GM10847 (cell line): ENCODE results near the gene MED8.

ENCODE experiments used
- POLR2A ChIP-seq: IDR thresholded peaks from 2 replicates; pipeline ENCODE4 v1.6.1; 2011; ENCODE audit not compliant: insufficient read length; ENCODE audit errors: extremely low read depth

Gene MED8

DNA sequence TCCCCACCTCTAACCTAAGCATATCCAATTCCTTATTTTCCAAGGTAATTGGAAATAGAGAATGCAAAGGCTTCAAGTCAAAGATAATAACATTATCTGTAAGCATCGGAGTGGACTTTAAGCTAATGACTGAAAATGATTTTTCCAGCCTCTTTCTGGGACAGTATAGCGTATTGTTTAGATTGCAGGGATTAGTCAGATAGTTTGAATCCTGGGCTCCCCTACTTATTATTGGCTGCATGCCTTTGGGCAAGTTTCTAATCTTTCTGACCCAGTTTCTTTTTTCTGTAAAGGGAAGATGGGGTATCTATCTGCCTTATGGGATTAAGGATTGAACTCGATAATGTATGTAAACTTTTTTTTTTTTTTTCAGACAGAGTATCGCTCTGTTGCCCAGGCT is 32.3 kb downstream of the MED8 start:
- TF ChIP-seq POLR2A: no peak

DNA sequence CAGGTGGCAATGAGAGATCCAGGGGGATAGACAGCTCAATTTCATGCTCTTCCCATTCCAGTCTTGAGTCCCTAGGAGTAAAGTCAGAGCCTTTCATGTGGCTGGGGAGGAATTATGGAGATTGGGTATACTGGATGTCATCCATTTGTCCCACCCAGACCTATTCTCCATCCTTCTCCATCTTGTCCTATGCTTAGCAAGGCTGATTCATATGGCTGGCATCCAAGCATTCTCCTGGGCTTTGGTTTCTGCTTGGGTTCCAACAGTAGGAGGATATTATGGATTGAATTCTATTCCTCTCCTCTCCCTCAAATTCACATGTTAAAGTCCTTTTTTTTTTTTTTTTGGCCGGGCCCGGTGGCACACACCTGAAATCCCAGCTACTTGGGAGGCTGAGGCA is 34.7 kb downstream of the MED8 start:
- TF ChIP-seq POLR2A: no peak

GRCh38 chr1:43354471-43354870 is 35.1 kb downstream of the MED8 start:
- no peak for TF ChIP-seq POLR2A

GRCh38 chr1:43352881-43353280 is 36.7 kb downstream of the MED8 start:
- TF ChIP-seq POLR2A: no peak

GRCh38 chr1:43352351-43352705 is 37.3 kb downstream of the MED8 start:
- TF ChIP-seq POLR2A: no peak

- TF ChIP-seq POLR2A: no peak
Measured at GRCh38 chr1:43351421-43352350, 37.9 kb downstream of the MED8 start.

- TF ChIP-seq POLR2A: no peak
Measured at GRCh38 chr1:43350976-43351375, 38.6 kb downstream of the MED8 start.

- no peak for TF ChIP-seq POLR2A
Measured at GRCh38 chr1:43349594-43350306, 39.9 kb downstream of the MED8 start.

GRCh38 chr1:43348809-43349593 is 40.6 kb downstream of the MED8 start:
- TF ChIP-seq POLR2A: peak; percentile 11

DNA sequence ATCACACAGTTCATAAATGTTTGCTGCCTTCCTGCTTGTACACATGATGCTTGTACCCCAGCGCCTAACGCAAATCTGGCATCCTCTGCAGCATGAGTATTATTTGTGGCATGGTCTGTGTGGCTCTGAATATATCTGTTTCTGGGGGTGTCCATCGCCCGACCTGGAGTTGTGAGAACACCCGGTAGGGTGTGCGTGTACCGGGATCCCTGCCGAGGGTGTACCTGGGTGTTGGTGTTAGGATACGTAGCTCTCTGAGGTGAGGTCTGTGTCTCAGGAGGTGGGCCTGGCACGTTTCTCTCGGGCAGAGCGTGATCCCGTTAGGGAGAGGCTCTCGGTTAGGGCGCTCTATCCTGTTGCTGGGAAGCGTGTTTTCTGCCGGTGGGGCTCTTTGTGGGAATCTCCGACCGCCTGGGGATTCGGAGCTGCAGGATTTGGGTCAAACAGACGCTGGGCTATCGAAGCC is 41.2 kb downstream of the MED8 start:
- no peak for TF ChIP-seq POLR2A

GRCh38 chr1:43346636-43347035 is 43.0 kb downstream of the MED8 start:
- TF ChIP-seq POLR2A: no peak

DNA sequence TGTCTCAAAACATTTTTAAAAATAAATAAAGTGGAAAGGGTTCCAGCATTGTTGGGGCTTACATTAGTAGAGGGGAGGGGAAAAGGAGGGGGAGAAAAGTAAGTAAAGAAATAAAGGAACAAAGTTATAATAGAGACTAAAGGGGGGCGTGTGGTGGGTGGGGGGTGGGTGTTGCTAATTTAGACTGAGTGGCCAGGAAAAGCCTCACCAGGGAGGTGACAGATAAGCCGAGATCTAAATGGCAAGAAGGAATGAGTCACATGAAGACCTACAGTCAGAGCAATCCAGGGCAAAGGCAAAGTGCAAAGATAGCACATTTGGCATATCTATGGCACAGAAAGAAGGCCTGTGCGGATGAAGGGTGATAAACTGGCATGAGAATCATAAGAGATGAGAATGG is 44.5 kb downstream of the MED8 start:
- no peak for TF ChIP-seq POLR2A

- TF ChIP-seq POLR2A: no peak
Measured at GRCh38 chr1:43344267-43344850, 45.2 kb downstream of the MED8 start.

DNA sequence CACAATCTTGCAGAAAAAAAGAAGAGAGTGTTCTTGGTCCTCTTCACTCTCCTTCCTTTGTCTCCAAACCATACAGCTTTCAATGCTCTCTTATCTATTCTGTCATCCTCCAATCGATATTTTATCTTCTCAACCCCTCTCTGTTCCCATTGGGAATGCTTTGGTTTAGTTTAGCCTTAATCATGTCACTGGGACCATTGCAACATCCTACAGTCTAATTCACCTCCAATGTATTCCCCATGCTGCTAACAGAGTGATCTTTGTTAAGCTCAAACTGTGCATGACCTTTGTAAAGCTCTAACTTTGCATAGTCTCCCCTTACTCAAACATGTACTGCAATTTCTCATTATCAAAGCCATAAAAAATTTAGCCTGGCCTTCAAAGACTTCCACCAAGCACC is 49.0 kb downstream of the MED8 start:
- TF ChIP-seq POLR2A: no peak

DNA sequence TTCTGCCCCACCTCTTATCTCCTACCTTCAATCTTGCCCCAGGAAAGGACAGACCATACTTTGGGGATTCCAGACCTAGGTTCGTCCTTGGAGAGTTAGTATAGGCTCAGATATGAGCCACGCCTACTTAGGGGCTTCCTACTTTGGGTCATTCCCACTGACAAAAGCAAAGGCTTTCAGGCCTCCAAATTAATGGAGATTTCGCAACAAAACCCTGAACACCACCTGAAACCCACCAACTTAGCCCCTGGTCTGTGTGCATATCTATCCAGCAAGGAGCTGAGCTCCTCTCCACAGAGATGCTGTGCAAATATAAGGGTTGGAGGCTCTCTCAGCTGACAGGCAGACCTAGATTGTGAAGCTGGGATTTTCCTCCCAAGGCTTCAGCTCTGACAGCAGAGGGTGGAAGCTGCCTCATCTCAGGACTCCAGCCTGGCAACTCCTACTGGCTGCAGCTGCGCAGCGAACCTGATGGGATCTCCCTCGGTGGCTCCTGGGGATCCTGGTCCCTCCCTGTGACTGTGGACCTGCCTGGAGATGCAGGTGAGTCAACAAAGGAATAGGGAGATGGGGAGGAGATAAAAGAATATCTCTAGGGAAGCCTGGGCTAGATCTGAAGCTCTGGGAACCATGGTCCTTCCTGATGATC is 49.9 kb downstream of the MED8 start:
- no peak for TF ChIP-seq POLR2A
